ENCODE data around the gene TNF.

DNA sequence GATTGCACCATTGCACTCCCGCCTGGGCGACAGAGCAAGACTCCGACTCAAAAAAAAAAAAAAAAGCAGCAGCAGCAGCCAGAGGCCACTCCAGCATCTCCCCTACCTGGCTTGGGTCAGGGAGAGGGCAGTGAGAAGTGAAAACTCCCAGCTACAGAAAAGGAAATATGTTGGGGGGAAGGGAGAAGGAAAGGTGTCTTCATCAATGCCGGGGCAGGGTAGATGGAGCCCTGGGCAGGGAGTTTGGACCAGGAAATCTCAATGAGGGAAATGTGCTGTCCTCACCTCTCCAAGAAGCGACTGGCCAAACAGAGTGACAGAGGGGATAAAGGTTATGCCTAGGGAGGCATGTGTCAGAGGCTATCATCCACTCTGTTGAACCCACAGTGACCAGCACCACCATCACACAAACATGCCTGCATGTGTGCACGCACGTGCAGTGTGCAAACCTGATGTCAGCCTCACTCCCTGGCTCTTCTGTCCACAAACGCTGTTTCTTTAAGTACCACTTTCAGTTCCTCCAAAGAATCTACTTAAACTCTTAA lies 38.8 kb downstream of the TNF start:
- TF ChIP-seq, protein P1, sequence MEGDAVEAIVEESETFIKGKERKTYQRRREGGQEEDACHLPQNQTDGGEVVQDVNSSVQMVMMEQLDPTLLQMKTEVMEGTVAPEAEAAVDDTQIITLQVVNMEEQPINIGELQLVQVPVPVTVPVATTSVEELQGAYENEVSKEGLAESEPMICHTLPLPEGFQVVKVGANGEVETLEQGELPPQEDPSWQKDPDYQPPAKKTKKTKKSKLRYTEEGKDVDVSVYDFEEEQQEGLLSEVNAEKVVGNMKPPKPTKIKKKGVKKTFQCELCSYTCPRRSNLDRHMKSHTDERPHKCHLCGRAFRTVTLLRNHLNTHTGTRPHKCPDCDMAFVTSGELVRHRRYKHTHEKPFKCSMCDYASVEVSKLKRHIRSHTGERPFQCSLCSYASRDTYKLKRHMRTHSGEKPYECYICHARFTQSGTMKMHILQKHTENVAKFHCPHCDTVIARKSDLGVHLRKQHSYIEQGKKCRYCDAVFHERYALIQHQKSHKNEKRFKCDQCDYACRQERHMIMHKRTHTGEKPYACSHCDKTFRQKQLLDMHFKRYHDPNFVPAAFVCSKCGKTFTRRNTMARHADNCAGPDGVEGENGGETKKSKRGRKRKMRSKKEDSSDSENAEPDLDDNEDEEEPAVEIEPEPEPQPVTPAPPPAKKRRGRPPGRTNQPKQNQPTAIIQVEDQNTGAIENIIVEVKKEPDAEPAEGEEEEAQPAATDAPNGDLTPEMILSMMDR (optimal IDR thresholded peaks at IDR 0.05 in 1 of 3, IDR thresholded peaks at IDR 0.05 in 1 of 3, conservative IDR thresholded peaks at IDR 0.05 in 1 of 3; ENCODE audit: extremely low read depth in 1 of 3, insufficient read depth in 2 of 3, low read length in 3 of 3): no peak
- TF ChIP-seq EZH2 (IDR thresholded peaks at IDR 0.05; ENCODE audit: low read length): no peak
